H1 (cell line): Measurements from ENCODE around the gene FOXRED1. TPM values are rescaled to one million over a fixed set of nuclear protein-coding genes. Genes with fewer than 3 reads are reported as not detected.

Experiments
- CHD7 ChIP-seq: fragments of 300-600 bp; sonication (generic); IDR thresholded peaks from 2 replicates; pipeline ENCODE4 v1.7.1; 2012; ENCODE audit warnings: low read length, moderate library complexity, mild to moderate bottlenecking, inconsistent platforms; ENCODE audit not compliant: insufficient replicate concordance
- GABPA ChIP-seq: IDR thresholded peaks from 2 replicates; pipeline ENCODE4 v1.6.1; 2011; ENCODE audit warnings: mild to moderate bottlenecking, low read length, moderate library complexity, borderline replicate concordance; ENCODE audit not compliant: insufficient read depth
- HDAC2 ChIP-seq, 2 experiments: fragments of 300-600 bp in 1 of 2; sonication (generic) in 1 of 2; IDR thresholded peaks; 2 replicates each; pipeline ENCODE4 v1.6.1; 2011 to 2012; ENCODE audit warnings: low read depth in 2 of 2, low read length in 2 of 2, mild to moderate bottlenecking in 2 of 2, moderate library complexity in 2 of 2, borderline replicate concordance in 1 of 2, inconsistent platforms in 1 of 2
- HDAC6 ChIP-seq: IDR thresholded peaks from one replicate; pipeline ENCODE4 v1.7.1; 2012; ENCODE audit warnings: low read depth, mild to moderate bottlenecking, inconsistent platforms, low read length, moderate library complexity
- MAX ChIP-seq: IDR thresholded peaks from 2 replicates; pipeline ENCODE4 v1.6.1; 2012; ENCODE audit warnings: inconsistent platforms
- POU5F1 ChIP-seq: IDR thresholded peaks from 2 replicates; pipeline ENCODE4 v1.6.1; 2011; ENCODE audit warnings: low read depth, mild to moderate bottlenecking, low read length, moderate library complexity
- RBBP5 ChIP-seq: IDR thresholded peaks from 2 replicates; pipeline ENCODE4 v1.7.1; 2012; ENCODE audit warnings: low read depth, mild to moderate bottlenecking, inconsistent platforms, low read length, moderate library complexity, borderline replicate concordance
- SIRT6 ChIP-seq: IDR thresholded peaks from one replicate; pipeline ENCODE4 v1.7.1; 2012; ENCODE audit warnings: low read length, inconsistent platforms
- SP1 ChIP-seq: IDR thresholded peaks from 2 replicates; pipeline ENCODE4 v1.6.1; 2011; ENCODE audit warnings: low read depth, low read length
- TCF12 ChIP-seq: IDR thresholded peaks from 2 replicates; pipeline ENCODE4 v1.6.1; 2011; ENCODE audit warnings: low read depth, mild to moderate bottlenecking, low read length
- polyA plus RNA-seq, 7 experiments: library from polyadenylated mRNA; depleted of rRNA in 3 of 7; stranded (reverse) in 5 of 7; unstranded in 2 of 7; fragments of >200 nt in 5 of 7; fragments of 200-250 nt in 2 of 7; gene quantifications; 1 replicate in 5 of 7; 2 replicates in 1 of 7; 4 replicates in 1 of 7; pipeline versions ENCODE4 v1.2.1 to v1.2.3, GENCODE V29; 2011 to 2013; ENCODE audit warnings: missing spikeins in 2 of 7, mixed read lengths in 2 of 7
- total RNA-seq: library from RNA; stranded (reverse); fragmentation: NEBNext Ultra II Directional; extraction: Animal tissue kit (Norgen Biotek cat#: 25700); gene quantifications from 2 replicates; pipeline ENCODE4 v1.2.1, GENCODE V29; 2021

FOXRED1 gene
- total and polyA plus RNA-seq, 2 of the 8 experiments (the other 6 are each of a cell fraction or from before 2014, with no cell fraction given), result 48.8 to 99.4 TPM

GRCh38 chr11:126224647-126225294 is 44.2 kb upstream of the FOXRED1 start (continued):
- no peak for TF ChIP-seq CHD7
- TF ChIP-seq RBBP5, result no peak
- no peak for TF ChIP-seq POU5F1
- TF ChIP-seq HDAC2 (IDR thresholded peaks at IDR 0.05; ENCODE audit: borderline replicate concordance in 1 of 2, low read depth in 2 of 2, low read length in 2 of 2), result no peak
- TF ChIP-seq GABPA, result no peak
- no peak for TF ChIP-seq SIRT6
- TF ChIP-seq MAX, result no peak
- TF ChIP-seq TCF12, result no peak
- no peak for TF ChIP-seq SP1
- TF ChIP-seq HDAC6, result no peak
- TF ChIP-seq, all 59 proteins: peak for 0
